Muscle layer of duodenum (tissue), 2 donors: ENCODE results near the gene ZNF256.
"Not testable (repeated sequence)": the region's sequence is repeated elsewhere in the genome, so short reads cannot be mapped to it uniquely, and the experiment has no call there.

Experiments used
- H3K27ac ChIP-seq: one replicate; pipeline ENCODE4 v1.7.0; 2013; ENCODE audit warnings: mild to moderate bottlenecking, low read length
- H3K27me3 ChIP-seq: one replicate; pipeline ENCODE4 v1.7.0; 2013; ENCODE audit warnings: low read depth, mild to moderate bottlenecking, control low read depth, low read length
- H3K36me3 ChIP-seq, 2 donors: one replicate each; pipeline ENCODE4 v1.7.0; 2013; ENCODE audit warnings: low read length in 2 of 2, control low read depth in 1 of 2, mild to moderate bottlenecking in 1 of 2; ENCODE audit not compliant: insufficient read depth in 2 of 2, control insufficient read depth in 1 of 2
- H3K4me1 ChIP-seq, 2 donors: one replicate each; pipeline ENCODE4 v1.7.0; 2013; ENCODE audit warnings: low read length in 2 of 2, mild to moderate bottlenecking in 2 of 2, control low read depth in 1 of 2, moderate library complexity in 1 of 2; ENCODE audit not compliant: insufficient read depth in 2 of 2, control insufficient read depth in 1 of 2
- H3K4me3 ChIP-seq, 2 donors: one replicate each; pipeline ENCODE4 v1.7.0; 2013; ENCODE audit warnings: low read length in 2 of 2, low read depth in 1 of 2, mild to moderate bottlenecking in 1 of 2
- H3K9me3 ChIP-seq, 2 donors: one replicate each; pipeline ENCODE4 v1.7.0; 2013; ENCODE audit warnings: low read length in 2 of 2, control low read depth in 1 of 2, mild to moderate bottlenecking in 1 of 2; ENCODE audit not compliant: control insufficient read depth in 1 of 2
- donor health status: healthy.

Gene ZNF256

DNA sequence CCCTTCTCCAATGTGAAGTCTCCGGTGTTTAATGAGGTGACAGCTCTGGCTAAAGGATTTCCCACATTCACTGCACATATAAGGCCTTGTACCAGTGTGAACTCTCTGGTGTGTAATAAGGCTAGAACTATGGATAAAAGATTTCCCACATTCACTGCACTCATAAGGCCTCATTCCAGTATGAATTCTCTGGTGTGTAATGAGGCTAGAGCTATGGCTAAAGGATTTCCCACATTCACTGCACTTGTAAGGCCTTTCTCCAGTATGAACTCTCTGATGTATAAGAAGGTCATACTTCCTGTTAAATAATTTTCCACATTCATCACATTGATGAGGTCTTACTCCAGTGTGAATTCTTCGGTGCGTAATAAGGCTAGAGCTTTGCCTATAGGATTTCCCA is 5.9 kb downstream of the ZNF256 start:
- H3K9me3 ChIP-seq, result peaks cover 40 to 70% of the 10 kb centered on the region in 2 donors
- H3K27ac ChIP-seq, result no peak overlapping the region
- H3K27me3 ChIP-seq, result no peaks in the 10 kb centered on the region
- H3K4me1 ChIP-seq, result peaks cover 0 to 6% of the 10 kb centered on the region in 2 donors
- peaks cover 36 to 69% of the 10 kb centered on the region in 2 donors for H3K36me3 ChIP-seq
- peak overlapping the region; percentile 32 to 52 for H3K4me3 ChIP-seq

DNA sequence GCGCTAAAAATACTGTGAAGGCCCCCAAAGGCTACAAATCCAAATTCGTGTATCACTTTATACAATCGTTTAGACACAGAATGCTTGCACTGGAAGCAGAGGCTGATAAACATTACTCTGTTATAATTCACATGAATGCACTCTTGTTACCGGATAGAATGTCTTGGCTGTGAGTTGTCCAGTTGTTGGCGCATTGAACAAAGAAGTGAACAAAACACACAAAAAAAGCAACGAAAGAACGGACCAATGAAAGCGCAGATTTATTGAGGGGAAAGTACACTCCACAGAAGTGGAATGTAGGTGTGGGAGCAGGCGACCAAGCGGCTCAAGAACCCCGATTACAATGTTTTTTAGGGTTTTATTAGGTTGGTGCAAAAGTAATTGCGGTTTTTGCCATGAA is 11.8 kb downstream of the ZNF256 start:
- Histone ChIP-seq H3K27me3 (no peaks in the 10 kb centered on the region), H3K9me3 (peaks cover 9 to 36% of the 10 kb centered on the region in 2 donors), H3K27ac (no peak overlapping the region), H3K4me1 (peaks cover 0 to 7% of the 10 kb centered on the region in 2 donors), H3K4me3 (peak overlapping the region; percentile 75 to 78), H3K36me3 (peaks cover under 1 to 48% of the 10 kb centered on the region in 2 donors)

DNA sequence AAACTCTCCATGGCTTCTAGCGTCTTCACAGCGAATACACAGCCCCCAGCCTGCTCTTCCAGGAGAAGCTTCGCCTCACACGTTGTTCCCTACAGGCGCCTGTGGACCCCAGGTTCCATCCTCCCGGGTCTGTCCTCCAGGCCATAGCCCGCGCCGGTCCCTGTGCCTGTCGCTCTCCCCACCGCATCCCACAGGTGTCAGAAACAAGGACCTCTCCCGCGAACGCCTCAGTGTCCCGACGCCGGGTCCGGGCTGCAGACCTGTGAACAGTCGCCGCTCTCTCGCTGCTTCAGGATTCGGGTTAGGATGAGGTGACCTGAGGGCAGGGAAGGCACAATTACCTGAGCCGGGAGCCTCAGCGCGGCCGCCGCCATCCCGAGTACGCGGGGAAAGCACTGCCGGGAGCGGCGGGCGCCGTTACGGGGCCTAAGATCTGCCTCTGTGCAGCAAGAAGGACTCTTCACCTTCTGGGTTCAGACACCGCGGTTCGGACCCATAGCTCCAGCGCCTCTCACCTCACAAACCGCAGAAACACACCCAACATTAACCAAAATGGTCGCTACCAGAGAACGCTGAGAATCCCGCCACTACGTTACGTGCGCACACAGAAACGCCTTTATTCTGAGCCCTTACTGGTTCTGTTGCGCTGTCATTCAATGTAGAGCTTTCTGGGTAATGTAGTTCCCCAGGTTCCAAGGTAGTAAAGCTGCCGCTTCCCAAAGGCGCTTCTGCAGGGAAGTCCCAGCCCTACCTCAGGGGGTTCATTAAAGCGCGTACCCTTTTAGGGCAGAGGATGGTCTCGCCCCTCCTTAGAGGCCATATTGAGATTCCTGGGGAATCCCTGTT is 12.5 kb downstream of the ZNF256 start, which contains the start of gene ZNF418:
TSS of gene ZNF418 (minus strand) at position 583 of the 846 bp plus-strand sequence. CDS start 1,580 bp downstream, outside the sequence.
- Histone ChIP-seq H3K27ac (no peak within 1 kb of the TSS), H3K36me3 (peaks cover 2 to 49% of the 10 kb centered on the region in 2 donors), H3K4me1 (peaks cover 0 to 7% of the 10 kb centered on the region in 2 donors), H3K4me3 (peak within 1 kb of the TSS; percentile 75 to 78), H3K27me3 (no peaks in the 10 kb centered on the region), H3K9me3 (peaks cover 9 to 40% of the 10 kb centered on the region in 2 donors)

DNA sequence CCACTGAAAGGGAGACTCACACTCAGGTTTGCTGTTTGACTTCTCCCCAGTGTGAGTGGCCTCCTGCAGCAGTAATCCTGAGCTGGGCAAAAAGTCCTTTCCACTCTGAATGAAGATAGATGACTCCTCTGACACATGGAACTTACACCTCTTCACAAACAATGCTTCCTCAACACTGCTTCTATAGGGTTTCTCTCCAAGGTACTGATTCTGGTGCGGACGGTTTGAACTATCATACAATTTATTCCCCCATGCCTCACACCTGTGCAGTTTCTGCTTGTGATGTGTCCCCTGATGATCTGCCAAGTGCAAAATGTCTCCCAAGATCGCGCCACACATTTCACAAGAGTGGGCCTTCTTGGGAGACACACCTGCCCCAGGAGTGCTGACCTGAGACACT is 19.9 kb downstream of the ZNF256 start:
- peaks cover 28 to 73% of the 10 kb centered on the region in 2 donors for H3K36me3 ChIP-seq
- no peaks in the 10 kb centered on the region for H3K27me3 ChIP-seq
- peak overlapping the region; percentile 31 to 46 for H3K4me3 ChIP-seq
- H3K4me1 ChIP-seq, result no peaks in the 10 kb centered on the region
- peaks cover 32 to 76% of the 10 kb centered on the region in 2 donors for H3K9me3 ChIP-seq
- no peak overlapping the region for H3K27ac ChIP-seq

DNA sequence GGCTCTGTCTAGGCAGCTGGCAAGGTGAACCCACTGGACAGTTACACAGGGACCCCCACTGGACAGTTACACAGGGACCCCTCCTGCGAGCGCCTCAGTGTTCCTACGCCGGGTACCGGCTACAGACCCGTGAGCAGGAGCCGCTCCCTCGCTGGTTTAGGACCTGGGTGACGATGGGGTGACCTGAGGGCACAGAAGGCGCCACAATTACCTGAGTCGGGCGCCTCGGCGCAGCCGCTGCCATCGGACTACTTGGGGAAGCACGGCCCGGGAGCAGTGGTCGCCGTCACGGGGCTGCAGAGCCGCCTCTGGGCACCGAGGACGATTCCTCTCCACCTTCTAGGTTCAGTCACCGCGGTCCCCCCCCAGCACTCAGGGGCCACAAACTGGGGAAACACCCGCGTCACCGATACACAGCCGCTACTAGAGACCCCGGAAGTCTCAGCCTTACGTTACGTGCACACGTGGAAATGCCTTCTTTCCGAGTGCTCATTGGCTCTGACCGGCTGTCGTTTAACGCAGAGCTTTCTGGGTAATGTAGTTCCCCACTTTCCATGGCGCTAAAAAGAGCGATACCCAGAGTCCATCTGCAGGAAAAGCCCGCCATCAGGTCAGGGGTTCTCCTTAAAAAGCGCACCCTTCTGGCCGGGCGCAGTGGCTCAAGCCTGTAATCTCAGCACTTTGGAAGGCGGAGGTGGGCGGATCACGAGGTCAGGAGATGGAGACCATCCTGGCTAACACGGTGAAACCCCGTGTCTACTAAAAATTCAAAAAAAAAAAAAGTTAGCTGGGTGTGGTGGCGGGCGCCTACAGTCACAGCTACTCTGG is 31.1 kb downstream of the ZNF256 start, which contains the start of gene ZNF417:
TSS of gene ZNF417 (minus strand) at position 425 of the 828 bp plus-strand sequence. CDS start at position 244, 181 bp downstream.
- H3K36me3 ChIP-seq, result peaks cover 8 to 39% of the 10 kb centered on the region in 2 donors
- not testable (repeated sequence) for H3K27me3 ChIP-seq, H3K27ac ChIP-seq
- H3K9me3 ChIP-seq, result peaks cover 0 to 15% of the 10 kb centered on the region in 2 donors
- H3K4me3 ChIP-seq, result peak within 1 kb of the TSS; percentile 82 to 90
- peaks cover 0 to 13% of the 10 kb centered on the region in 2 donors for H3K4me1 ChIP-seq

DNA sequence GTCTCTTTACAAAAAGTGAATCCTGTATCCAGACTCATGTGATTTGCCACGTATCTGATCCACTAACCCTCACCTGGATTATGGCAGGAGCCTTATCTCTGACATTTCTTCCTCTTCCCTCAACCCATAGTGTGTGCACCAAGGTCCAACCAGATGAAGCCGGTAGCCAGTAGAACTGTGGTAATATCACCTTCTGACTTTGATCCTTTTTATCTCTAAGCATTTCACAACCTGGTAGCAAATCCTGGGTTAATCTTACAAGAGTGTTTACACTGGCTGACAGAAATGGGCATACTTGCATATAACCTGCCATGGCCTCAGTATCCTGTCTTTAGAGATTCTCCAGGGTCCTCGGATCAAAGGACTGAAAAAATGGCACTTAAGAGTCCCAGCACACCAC is 33.0 kb downstream of the ZNF256 start:
- peaks cover 0 to 13% of the 10 kb centered on the region in 2 donors for H3K4me1 ChIP-seq
- H3K27ac ChIP-seq, result no peak overlapping the region
- peaks cover 6 to 19% of the 10 kb centered on the region in 2 donors for H3K9me3 ChIP-seq
- H3K36me3 ChIP-seq, result peaks cover 13 to 41% of the 10 kb centered on the region in 2 donors
- peak overlapping the region; percentile 82 to 90 for H3K4me3 ChIP-seq
- H3K27me3 ChIP-seq, result no peaks in the 10 kb centered on the region

DNA sequence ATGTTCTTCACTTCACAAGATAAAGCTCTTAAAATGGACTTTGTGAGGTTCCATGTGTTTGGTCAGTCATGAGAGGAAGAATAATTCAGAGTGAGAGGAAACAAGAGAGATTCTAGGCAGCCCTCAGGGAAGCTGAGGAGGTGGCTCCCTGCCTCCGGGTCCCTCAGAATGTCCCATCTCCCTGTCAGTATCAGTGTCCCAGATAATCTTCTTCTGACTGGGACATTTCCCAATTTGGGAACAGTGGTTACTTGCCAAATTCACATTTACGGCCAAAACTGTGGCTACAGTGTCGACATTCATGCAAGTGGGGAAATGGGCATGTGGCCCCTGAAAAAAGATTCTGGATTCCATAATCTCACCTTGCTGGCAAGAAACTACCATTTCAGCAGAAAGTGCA is 40.1 kb downstream of the ZNF256 start:
- Histone ChIP-seq H3K36me3 (peaks cover 19 to 54% of the 10 kb centered on the region in 2 donors), H3K4me1 (no peaks in the 10 kb centered on the region), H3K27me3 (no peaks in the 10 kb centered on the region), H3K9me3 (peaks cover 17 to 32% of the 10 kb centered on the region in 2 donors), H3K27ac (no peak overlapping the region), H3K4me3 (no peak overlapping the region)

DNA sequence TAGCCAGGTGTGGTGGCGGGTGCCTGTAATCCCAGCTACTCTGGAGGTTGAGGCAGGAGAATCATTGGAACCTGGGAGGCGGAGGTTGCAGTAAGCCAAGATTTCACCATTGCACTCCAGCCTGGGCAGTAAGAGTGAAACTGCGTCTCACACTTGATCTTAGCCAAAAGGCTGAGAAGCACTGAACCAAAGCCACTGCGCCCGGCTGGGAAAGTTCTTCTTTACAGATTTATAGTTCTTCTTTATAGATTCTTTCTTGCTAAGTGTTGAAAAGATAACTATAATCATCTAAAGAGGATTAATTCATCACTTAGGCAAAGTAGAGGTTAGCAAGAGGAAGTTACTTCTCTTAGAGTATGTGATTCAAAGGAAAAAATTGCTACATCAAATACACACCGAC is 42.2 kb downstream of the ZNF256 start:
- no peak overlapping the region for H3K27ac ChIP-seq
- H3K9me3 ChIP-seq, result peaks cover 11 to 27% of the 10 kb centered on the region in 2 donors
- H3K4me3 ChIP-seq, result no peak overlapping the region
- peaks cover 6 to 32% of the 10 kb centered on the region in 2 donors for H3K36me3 ChIP-seq
- no peaks in the 10 kb centered on the region for H3K27me3 ChIP-seq
- H3K4me1 ChIP-seq, result no peaks in the 10 kb centered on the region

DNA sequence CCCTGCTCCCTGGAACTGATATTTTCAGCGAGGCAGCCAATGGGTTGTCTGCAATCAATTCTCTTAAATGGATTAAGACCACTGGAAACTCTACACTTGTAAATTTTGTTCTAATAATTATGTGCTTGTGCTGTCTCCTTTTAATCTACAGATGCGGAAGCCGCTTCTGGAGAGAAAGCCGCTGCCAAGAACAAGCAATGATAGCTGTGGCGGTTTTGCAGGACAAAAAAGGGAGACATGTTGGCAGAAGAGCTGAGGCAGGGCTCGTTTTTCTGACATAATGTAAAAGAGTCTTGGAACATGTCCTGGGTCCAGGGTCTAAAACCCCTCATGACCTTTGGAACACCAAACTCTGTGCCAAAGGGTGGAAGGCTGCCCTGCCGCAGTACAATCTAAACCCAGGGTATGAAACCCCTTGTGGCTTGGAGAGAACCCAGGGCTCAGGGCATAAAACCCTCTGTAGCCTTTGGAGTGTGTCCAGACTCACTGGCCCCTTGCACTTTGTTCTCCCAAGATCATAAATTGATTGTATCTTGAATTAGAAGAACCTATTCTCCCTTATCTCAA is 43.8 kb downstream of the ZNF256 start:
- no peaks in the 10 kb centered on the region for H3K4me1 ChIP-seq
- peaks cover 11 to 26% of the 10 kb centered on the region in 2 donors for H3K9me3 ChIP-seq
- H3K4me3 ChIP-seq, result no peak overlapping the region
- H3K27ac ChIP-seq, result no peak overlapping the region
- H3K36me3 ChIP-seq, result peaks cover 6 to 23% of the 10 kb centered on the region in 2 donors
- H3K27me3 ChIP-seq, result no peaks in the 10 kb centered on the region

DNA sequence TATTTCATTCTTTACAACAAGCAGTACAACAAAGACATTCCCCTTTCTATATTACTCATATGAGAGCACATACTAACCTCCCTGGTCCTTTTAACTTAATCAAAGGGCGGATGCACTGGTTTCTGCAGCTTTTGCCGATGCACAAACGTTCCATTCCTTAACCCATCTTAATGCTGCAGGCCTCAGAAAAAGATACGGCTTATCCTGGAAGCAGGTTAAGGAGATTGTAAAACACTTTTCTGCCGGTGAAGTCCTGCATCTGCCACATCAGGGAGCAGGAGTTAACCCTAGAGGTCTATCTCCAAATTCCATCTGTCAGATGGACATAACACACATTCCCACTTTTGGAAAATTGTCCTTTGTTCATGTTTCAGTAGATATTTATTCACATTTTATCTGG is 47.2 kb downstream of the ZNF256 start:
- Histone ChIP-seq H3K27ac (no peak overlapping the region), H3K4me1 (no peaks in the 10 kb centered on the region), H3K27me3 (no peaks in the 10 kb centered on the region), H3K9me3 (peaks cover 0 to 11% of the 10 kb centered on the region in 2 donors), H3K36me3 (peaks cover 0 to 8% of the 10 kb centered on the region in 2 donors), H3K4me3 (no peak overlapping the region)
